ENCODE data around the gene HMGCS1.

Gene HMGCS1

DNA sequence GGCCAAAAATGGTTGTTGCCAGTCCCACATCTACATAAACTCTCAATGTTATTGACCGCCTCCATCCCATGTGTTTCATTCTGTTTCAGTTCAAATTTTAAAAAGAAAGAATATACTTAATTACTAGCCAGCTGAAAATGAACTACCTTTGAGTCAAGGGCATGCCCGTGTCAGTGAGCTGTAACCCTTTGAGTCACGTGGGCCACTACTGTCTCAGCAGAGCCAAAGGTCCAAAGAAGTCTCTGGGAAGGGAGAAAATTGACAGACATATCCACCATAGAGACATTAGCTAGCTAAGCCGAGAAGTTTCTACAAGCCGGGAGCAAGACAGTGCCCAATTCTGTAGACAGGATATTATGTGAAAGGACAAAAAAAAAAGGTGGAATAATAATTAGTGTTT is 61.5 kb downstream of the HMGCS1 start:
- POLR2A ChIA-PET (ENCODE audit: low non-redundant PET), result no interaction called here
- no peak for DNase-seq (ENCODE audit: low spot score)
- TF ChIP-seq CTCF (conservative IDR thresholded peaks at IDR 0.05; ENCODE audit: low read depth), result no peak
- CTCF ChIA-PET, result interaction anchor here (0.6 kb wide), 1 partner anchor 1613 kb away, joined by 3 read pairs; no protein-coding TSS in a partner anchor
- no peak overlapping the region for H3K27ac ChIP-seq

DNA sequence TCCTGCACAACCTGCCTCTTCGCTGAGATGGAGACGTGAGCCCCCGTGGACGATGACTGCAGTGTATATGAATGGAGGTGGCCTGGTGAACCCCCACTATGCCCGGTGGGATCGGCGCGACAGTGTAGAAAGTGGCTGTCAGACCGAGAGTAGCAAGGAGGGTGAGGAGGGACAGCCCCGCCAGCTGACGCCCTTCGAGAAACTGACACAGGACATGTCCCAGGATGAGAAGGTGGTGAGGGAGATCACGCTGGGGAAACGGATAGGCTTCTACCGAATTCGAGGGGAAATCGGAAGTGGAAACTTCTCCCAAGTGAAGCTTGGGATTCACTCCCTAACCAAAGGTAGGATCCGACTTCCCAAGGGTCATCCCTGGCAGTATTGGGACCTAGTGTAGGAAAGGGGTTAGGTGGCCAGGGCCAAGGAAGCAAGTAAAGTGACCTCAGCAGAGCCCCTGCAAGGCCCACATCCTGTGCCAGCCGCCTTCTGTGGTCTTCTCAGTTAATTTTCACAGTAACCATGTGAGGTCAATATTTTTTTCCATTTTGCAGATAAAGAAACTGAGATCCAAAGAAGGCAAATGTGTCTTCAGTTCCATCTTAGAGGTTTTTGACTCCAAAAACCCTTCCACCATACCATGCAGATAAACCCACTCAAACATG is 67.4 kb downstream of the HMGCS1 start:
- no peak overlapping the region for H3K27ac ChIP-seq
- ChIA-PET CTCF (interaction anchor here (0.6 kb wide), 1 partner anchor 528 kb away, joined by 4 read pairs; no protein-coding TSS in a partner anchor), POLR2A (ENCODE audit: low non-redundant PET) (no interaction called here)
- DNase-seq (ENCODE audit: low spot score), result no peak
- TF ChIP-seq CTCF (conservative IDR thresholded peaks at IDR 0.05; ENCODE audit: low read depth), result no peak

DNA sequence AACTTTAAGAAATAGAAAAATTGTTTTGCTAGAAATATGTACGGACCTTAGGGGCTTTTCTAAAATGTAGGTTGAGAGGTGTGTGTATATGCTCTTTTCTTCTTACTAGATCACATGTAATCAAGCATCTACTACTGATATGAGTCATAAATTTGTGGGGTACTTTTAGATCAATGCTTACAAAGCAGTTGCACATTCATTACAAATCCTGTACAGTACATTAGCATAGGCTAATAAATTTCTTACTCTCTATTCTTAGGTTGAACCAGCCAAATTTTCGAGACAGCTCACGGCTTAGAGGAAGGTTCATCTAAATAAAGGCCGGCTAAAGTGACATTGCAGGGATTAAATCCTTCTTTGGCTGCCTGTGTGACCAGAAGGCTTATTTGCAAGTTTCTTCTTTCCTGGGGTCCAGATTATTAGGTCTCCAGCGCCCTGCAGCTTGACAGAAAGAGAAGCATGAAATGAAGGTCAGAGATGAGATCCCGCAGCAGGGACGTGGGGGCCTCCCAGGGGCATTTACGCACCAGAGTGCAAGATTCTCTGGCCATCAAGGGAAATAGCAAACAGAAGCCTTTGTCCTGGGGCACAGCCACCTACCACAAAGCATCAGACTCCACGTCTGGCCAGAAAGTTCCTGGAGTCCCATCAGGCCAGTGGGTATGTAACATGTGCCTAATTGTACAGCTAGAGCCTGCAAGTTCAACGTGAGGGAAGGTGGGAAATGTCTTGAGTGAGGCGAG is 68.2 kb downstream of the HMGCS1 start:
- POLR2A ChIA-PET (ENCODE audit: low non-redundant PET), result no interaction called here
- no peak overlapping the region for H3K27ac ChIP-seq
- TF ChIP-seq CTCF (conservative IDR thresholded peaks at IDR 0.05; ENCODE audit: low read depth), result no peak
- CTCF ChIA-PET, result no interaction called here
- DNase-seq (ENCODE audit: low spot score), result no peak

GRCh38 chr5:43243270-43243669 is 69.9 kb downstream of the HMGCS1 start:
- CTCF ChIA-PET, result interaction anchor here (0.6 kb wide), 1 partner anchor 242 kb away, joined by 4 read pairs; no protein-coding TSS in a partner anchor
- H3K27ac ChIP-seq, result no peak overlapping the region
- no peak for TF ChIP-seq CTCF (conservative IDR thresholded peaks at IDR 0.05; ENCODE audit: low read depth)
- DNase-seq (ENCODE audit: low spot score), result no peak
- POLR2A ChIA-PET (ENCODE audit: low non-redundant PET), result no interaction called here

DNA sequence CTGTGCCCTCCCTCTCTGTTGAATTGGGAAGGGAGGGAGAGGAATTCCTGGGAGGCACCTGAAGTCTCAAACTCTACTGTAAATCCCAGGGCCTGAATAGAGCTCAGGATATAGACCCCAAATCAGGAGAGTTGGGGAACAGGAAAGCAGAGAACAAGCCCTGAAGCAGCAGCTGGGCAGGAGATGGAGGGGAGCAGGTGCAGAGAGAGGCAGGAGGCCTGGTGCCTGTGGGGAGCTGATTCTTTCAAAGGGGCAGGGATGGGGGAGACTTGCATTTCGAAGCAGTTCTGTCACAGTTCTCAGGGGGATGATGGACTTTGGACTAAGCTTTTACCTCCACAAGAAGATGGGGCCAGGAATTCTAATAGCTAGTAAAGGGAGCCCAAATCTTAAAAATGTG is 71.0 kb downstream of the HMGCS1 start:
- ChIA-PET CTCF (interaction anchor here (0.6 kb wide), 1 partner anchor 35 kb away, joined by 3 read pairs; no protein-coding TSS in a partner anchor), POLR2A (ENCODE audit: low non-redundant PET) (no interaction called here)
- DNase-seq (ENCODE audit: low spot score), result no peak
- no peak overlapping the region for H3K27ac ChIP-seq
- no peak for TF ChIP-seq CTCF (conservative IDR thresholded peaks at IDR 0.05; ENCODE audit: low read depth)
